Measurements from ENCODE around the gene CDC42BPA. TPM values are rescaled to one million over a fixed set of nuclear protein-coding genes. Genes with fewer than 3 reads are reported as not detected.

CDC42BPA gene
- polyA plus RNA-seq, 1 of the 3 experiments (the other 2 are of a cell fraction) = 6.8 TPM

DNA sequence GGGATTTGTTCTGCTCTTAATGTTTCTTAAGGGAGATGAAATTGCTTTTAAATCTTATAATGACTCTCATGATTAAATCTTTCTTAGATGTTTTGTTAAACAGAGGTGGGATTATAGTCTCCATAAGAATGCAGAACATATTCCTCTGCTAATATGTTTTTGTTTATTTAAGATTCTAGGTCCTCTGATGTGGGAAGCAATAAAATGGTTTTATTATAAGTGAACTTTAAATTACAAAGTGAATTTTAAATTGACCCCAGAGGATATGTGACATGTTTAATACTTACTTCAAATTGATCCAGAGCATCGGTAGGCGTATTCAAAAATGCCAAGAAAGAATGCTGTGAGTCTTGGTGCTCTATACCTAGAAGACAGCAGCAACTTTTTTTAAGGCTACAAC is 248.8 kb downstream of the CDC42BPA start:
- Histone ChIP-seq H3K9me3 (no peaks in the 10 kb centered on the region), H3K4me2 (no peak overlapping the region), H3K79me2 (ENCODE audit: insufficient read depth) (no peaks in the 10 kb centered on the region), H3K9ac (no peak overlapping the region), H3F3A (replicated peaks; ENCODE audit: insufficient read depth) (peaks cover 4% of the 10 kb centered on the region), H3K27me3 (ENCODE audit: insufficient read depth) (no peaks in the 10 kb centered on the region), H3K36me3 (replicated peaks in 1 of 2; ENCODE audit: control insufficient read depth in 1 of 2, insufficient read depth in 2 of 2, low read length in 1 of 2) (peaks cover 47 to 61% of the 10 kb centered on the region in 2 experiments), H3K4me1 (ENCODE audit: control insufficient read depth in 1 of 2, insufficient read depth in 2 of 2, low read depth in 1 of 2, low read length in 1 of 2) (no peaks in the 10 kb centered on the region; a peak in 1 of 4 replicates), H3K27ac (ENCODE audit: low read depth in 2 of 2, low read length in 1 of 2) (no peak overlapping the region), H4K20me1 (ENCODE audit: insufficient read depth) (no peaks in the 10 kb centered on the region), H2AFZ (ENCODE audit: low read depth) (no peak overlapping the region), H3K9me2 (no peaks in the 10 kb centered on the region), H3K4me3 (ENCODE audit: low read depth in 2 of 2, low read length in 1 of 2) (no peak overlapping the region)
- DNase-seq = no peak
- TF ChIP-seq POLR2AphosphoS5 (IDR thresholded peaks at IDR 0.05; ENCODE audit: low read depth, low read length) (no peak), FOXM1 (IDR thresholded peaks at IDR 0.05; ENCODE audit: low read depth) (no peak), NFIC (IDR thresholded peaks at IDR 0.05; ENCODE audit: borderline replicate concordance) (no peak), GABPA (IDR thresholded peaks at IDR 0.05; ENCODE audit: low read depth) (no peak), MXI1 (IDR thresholded peaks at IDR 0.05; ENCODE audit: low read depth, low read length) (no peak), MEF2A (IDR thresholded peaks at IDR 0.05; ENCODE audit: borderline replicate concordance, low read depth) (no peak), CHD2 (IDR thresholded peaks at IDR 0.05; ENCODE audit: low read length, partially characterized antibody) (no peak), EP300 (IDR thresholded peaks at IDR 0.05; ENCODE audit: borderline replicate concordance in 1 of 2, low read depth in 1 of 2, low read length in 1 of 2) (no peak), ELF1 (IDR thresholded peaks at IDR 0.05) (no peak), TEAD4 (IDR thresholded peaks at IDR 0.05; ENCODE audit: borderline replicate concordance, insufficient read depth) (no peak), YY1 (IDR thresholded peaks at IDR 0.05; ENCODE audit: low read depth) (no peak), GATA2 (CRISPR knock-in tag; IDR thresholded peaks at IDR 0.05) (no peak)
- TF ChIP-seq, protein P1, sequence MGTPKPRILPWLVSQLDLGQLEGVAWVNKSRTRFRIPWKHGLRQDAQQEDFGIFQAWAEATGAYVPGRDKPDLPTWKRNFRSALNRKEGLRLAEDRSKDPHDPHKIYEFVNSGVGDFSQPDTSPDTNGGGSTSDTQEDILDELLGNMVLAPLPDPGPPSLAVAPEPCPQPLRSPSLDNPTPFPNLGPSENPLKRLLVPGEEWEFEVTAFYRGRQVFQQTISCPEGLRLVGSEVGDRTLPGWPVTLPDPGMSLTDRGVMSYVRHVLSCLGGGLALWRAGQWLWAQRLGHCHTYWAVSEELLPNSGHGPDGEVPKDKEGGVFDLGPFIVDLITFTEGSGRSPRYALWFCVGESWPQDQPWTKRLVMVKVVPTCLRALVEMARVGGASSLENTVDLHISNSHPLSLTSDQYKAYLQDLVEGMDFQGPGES (IDR thresholded peaks at IDR 0.05; ENCODE audit: low read depth, low read length) = no peak
- TF ChIP-seq, protein P2, sequence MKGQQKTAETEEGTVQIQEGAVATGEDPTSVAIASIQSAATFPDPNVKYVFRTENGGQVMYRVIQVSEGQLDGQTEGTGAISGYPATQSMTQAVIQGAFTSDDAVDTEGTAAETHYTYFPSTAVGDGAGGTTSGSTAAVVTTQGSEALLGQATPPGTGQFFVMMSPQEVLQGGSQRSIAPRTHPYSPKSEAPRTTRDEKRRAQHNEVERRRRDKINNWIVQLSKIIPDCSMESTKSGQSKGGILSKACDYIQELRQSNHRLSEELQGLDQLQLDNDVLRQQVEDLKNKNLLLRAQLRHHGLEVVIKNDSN (IDR thresholded peaks at IDR 0.05; ENCODE audit: borderline replicate concordance, low read depth) = no peak
- TF ChIP-seq, protein P3, sequence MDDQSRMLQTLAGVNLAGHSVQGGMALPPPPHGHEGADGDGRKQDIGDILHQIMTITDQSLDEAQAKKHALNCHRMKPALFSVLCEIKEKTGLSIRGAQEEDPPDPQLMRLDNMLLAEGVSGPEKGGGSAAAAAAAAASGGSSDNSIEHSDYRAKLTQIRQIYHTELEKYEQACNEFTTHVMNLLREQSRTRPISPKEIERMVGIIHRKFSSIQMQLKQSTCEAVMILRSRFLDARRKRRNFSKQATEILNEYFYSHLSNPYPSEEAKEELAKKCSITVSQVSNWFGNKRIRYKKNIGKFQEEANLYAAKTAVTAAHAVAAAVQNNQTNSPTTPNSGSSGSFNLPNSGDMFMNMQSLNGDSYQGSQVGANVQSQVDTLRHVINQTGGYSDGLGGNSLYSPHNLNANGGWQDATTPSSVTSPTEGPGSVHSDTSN (IDR thresholded peaks at IDR 0.05) = no peak
- TF ChIP-seq, protein P4, sequence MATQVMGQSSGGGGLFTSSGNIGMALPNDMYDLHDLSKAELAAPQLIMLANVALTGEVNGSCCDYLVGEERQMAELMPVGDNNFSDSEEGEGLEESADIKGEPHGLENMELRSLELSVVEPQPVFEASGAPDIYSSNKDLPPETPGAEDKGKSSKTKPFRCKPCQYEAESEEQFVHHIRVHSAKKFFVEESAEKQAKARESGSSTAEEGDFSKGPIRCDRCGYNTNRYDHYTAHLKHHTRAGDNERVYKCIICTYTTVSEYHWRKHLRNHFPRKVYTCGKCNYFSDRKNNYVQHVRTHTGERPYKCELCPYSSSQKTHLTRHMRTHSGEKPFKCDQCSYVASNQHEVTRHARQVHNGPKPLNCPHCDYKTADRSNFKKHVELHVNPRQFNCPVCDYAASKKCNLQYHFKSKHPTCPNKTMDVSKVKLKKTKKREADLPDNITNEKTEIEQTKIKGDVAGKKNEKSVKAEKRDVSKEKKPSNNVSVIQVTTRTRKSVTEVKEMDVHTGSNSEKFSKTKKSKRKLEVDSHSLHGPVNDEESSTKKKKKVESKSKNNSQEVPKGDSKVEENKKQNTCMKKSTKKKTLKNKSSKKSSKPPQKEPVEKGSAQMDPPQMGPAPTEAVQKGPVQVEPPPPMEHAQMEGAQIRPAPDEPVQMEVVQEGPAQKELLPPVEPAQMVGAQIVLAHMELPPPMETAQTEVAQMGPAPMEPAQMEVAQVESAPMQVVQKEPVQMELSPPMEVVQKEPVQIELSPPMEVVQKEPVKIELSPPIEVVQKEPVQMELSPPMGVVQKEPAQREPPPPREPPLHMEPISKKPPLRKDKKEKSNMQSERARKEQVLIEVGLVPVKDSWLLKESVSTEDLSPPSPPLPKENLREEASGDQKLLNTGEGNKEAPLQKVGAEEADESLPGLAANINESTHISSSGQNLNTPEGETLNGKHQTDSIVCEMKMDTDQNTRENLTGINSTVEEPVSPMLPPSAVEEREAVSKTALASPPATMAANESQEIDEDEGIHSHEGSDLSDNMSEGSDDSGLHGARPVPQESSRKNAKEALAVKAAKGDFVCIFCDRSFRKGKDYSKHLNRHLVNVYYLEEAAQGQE (IDR thresholded peaks at IDR 0.05; ENCODE audit: low read depth, low read length) = no peak
- ChIA-PET CTCF (no interaction called here), POLR2A (no interaction called here)
- 98% methylated on average over 2 of the region's 2 CpGs for WGBS (ENCODE audit: low lambda C conversion rate)
